Lung (tissue), 16 donors: Measurements from ENCODE around the gene OVOL3. TPM values are rescaled to one million over a fixed set of nuclear protein-coding genes. Genes with fewer than 3 reads are reported as not detected.

Experiments used
- ATAC-seq: fragments of 200-7000 bp; cut with Tn5 transposase; one replicate; pipeline ENCODE4 v1.9.1; 2020; ENCODE audit warnings: moderate number of reproducible peaks; ENCODE audit not compliant: insufficient read depth, low FRiP score
- DNase-seq, 3 donors: peaks; one replicate each; pipeline ENCODE4 v3.0.0-alpha.2; 2013 to 2017
- H3K27ac ChIP-seq, 2 donors: one replicate each; pipeline ENCODE4 v1.5.1; 2013; ENCODE audit warnings: mild to moderate bottlenecking in 2 of 2, moderate library complexity in 2 of 2, control low read depth in 1 of 2, inconsistent platforms in 1 of 2, low read depth in 1 of 2, low read length in 1 of 2
- H3K27me3 ChIP-seq, 3 donors: one replicate each; pipeline ENCODE4 v1.5.1; 2013; ENCODE audit warnings: low read length in 2 of 3; ENCODE audit not compliant: control insufficient read depth in 3 of 3, insufficient read depth in 3 of 3
- H3K36me3 ChIP-seq, 4 donors: one replicate each; pipeline ENCODE4 v1.5.1; 2013; ENCODE audit warnings: low read length in 4 of 4, mild to moderate bottlenecking in 1 of 4, moderate library complexity in 1 of 4; ENCODE audit not compliant: control insufficient read depth in 4 of 4, insufficient read depth in 4 of 4
- H3K4me1 ChIP-seq, 5 donors: one replicate each; pipeline ENCODE4 v1.5.1; 2013; ENCODE audit warnings: low read length in 5 of 5, mild to moderate bottlenecking in 2 of 5, moderate library complexity in 1 of 5; ENCODE audit not compliant: control insufficient read depth in 5 of 5, insufficient read depth in 5 of 5
- H3K4me3 ChIP-seq: one replicate; pipeline ENCODE4 v1.5.1; 2013; ENCODE audit warnings: mild to moderate bottlenecking, control low read depth, moderate library complexity
- H3K9ac ChIP-seq, 2 donors: one replicate each; pipeline ENCODE4 v1.5.1; 2013; ENCODE audit warnings: low read length in 2 of 2, control low read depth in 1 of 2; ENCODE audit not compliant: insufficient read depth in 1 of 2
- H3K9me3 ChIP-seq, 4 donors: one replicate each; pipeline ENCODE4 v1.5.1; 2013; ENCODE audit warnings: low read length in 3 of 4, mild to moderate bottlenecking in 1 of 4, moderate library complexity in 1 of 4; ENCODE audit not compliant: control insufficient read depth in 4 of 4, insufficient read depth in 3 of 4
- WGBS, 2 donors: extraction: QIAGEN DNeasy Blood & Tissue Kit; methylation state at CpG; one replicate each; pipeline ENCODE4 v1.1.7; 2013; 5-methylcytosine and 5-hydroxymethylcytosine counted together
- long read RNA-seq, 5 donors: transcript quantifications; one replicate each; lab custom pipeline, GENCODE V29; 2026
- polyA plus RNA-seq, 2 donors: library from polyadenylated mRNA; stranded (reverse); fragments of 200-250 nt; gene quantifications; one replicate each; pipeline ENCODE4 v1.2.1, GENCODE V29; 2013
- total RNA-seq, 2 donors: library from RNA; depleted of rRNA in 1 of 2; stranded (reverse); fragments of >200 nt in 1 of 2; gene quantifications; one replicate each; pipeline ENCODE4 v1.2.1, GENCODE V29; 2014 to 2021
- TF ChIP-seq, protein P1 (sequence below): IDR thresholded peaks from 2 replicates; pipeline ENCODE4 v1.5.1; 2012; ENCODE audit warnings: mild to moderate bottlenecking; ENCODE audit errors: control extremely low read depth, extremely low read depth
- donor health status: control.
- donor health status: control.
- donor health status: Bipolar disorder and iron deficiency.
- donor health status: healthy.
- donor health status: DM: yes; HTN: yes; CAD: no.

The OVOL3 gene
- total RNA-seq (not detected), polyA plus RNA-seq (not detected)
- long read RNA-seq, donor 1: 0 reads
- long read RNA-seq, donor 2: 0 reads
- long read RNA-seq, donor 3: 0 reads
- long read RNA-seq, donor 4: 0 reads
- long read RNA-seq, donor 5, partial matches to known transcripts: 154 of 160 reads
- long read RNA-seq, donor 5, other reads (novel, unspliced or antisense): 6 of 160 reads

- Histone ChIP-seq H3K4me1 (peaks cover 0 to 7% (median 0%) of the 10 kb centered on the region in 5 donors), H3K4me3 (no peak within 1 kb of the TSS), H3K27ac (no peak within 1 kb of the TSS), H3K9ac (no peak within 1 kb of the TSS), H3K27me3 (no peaks in the 10 kb centered on the region), H3K36me3 (peaks cover 0 to 17% (median 8%) of the 10 kb centered on the region in 4 donors), H3K9me3 (no peaks in the 10 kb centered on the region)
- no peak for ATAC-seq
- WGBS, 2 donors: 89 to 100% methylated on average over 1 of the region's 1 CpG
- TF ChIP-seq, protein P1, sequence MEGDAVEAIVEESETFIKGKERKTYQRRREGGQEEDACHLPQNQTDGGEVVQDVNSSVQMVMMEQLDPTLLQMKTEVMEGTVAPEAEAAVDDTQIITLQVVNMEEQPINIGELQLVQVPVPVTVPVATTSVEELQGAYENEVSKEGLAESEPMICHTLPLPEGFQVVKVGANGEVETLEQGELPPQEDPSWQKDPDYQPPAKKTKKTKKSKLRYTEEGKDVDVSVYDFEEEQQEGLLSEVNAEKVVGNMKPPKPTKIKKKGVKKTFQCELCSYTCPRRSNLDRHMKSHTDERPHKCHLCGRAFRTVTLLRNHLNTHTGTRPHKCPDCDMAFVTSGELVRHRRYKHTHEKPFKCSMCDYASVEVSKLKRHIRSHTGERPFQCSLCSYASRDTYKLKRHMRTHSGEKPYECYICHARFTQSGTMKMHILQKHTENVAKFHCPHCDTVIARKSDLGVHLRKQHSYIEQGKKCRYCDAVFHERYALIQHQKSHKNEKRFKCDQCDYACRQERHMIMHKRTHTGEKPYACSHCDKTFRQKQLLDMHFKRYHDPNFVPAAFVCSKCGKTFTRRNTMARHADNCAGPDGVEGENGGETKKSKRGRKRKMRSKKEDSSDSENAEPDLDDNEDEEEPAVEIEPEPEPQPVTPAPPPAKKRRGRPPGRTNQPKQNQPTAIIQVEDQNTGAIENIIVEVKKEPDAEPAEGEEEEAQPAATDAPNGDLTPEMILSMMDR: no peak
- DNase-seq: no peak
Measured at GRCh38 chr19:36110487-36111199, at the start of gene OVOL3. TSS of gene OVOL3 (plus strand) at chr19:36111143. CDS start at chr19:36111203, 60 bp downstream.

DNA sequence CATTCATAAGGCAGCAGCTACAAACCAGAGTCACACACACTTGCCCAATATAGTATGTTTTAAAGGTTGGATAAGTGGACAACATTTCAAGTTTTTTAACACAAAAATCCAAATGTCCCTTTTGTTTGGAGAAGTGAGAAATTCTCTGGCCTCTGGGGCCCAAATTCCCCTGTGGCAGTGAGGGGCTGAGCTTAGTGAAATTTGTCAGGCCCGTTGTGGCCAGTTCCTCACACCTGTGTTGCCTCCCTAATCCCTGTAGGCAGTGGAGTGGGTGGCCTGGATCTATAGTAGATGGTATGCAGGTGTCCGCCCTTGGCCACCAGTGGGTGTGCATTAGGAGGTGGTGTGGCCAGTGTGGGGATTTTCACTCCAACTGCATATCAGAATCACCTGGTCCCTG, 49.6 kb upstream of the OVOL3 start:
- H3K27ac ChIP-seq: no peak overlapping the region
- WGBS, 2 donors: 91 to 93% methylated on average over 2 of the region's 2 CpGs
- no peak for ATAC-seq
- TF ChIP-seq, protein P1: no peak
- H3K9me3 ChIP-seq: no peaks in the 10 kb centered on the region
- H3K36me3 ChIP-seq: peaks cover 0 to 7% (median 0%) of the 10 kb centered on the region in 4 donors
- no peak overlapping the region for H3K9ac ChIP-seq
- peaks cover 0 to 2% (median 0%) of the 10 kb centered on the region in 5 donors for H3K4me1 ChIP-seq
- no peaks in the 10 kb centered on the region for H3K27me3 ChIP-seq
- H3K4me3 ChIP-seq: no peak overlapping the region
- no peak for DNase-seq

- Histone ChIP-seq H3K9me3 (peaks cover 0 to 2% (median 0%) of the 10 kb centered on the region in 4 donors), H3K36me3 (peaks cover 0 to 6% (median under 1%) of the 10 kb centered on the region in 4 donors), H3K4me1 (peaks cover 0 to 1% (median 0%) of the 10 kb centered on the region in 5 donors), H3K27me3 (no peaks in the 10 kb centered on the region), H3K4me3 (no peak overlapping the region), H3K27ac (no peak overlapping the region), H3K9ac (no peak overlapping the region)
- ATAC-seq (no peak), DNase-seq (no peak)
- 78 to 87% methylated on average over 8 of the region's 8 CpGs for WGBS, 2 donors
- TF ChIP-seq, protein P1: no peak
Measured at GRCh38 chr19:36064826-36065225, 46.1 kb upstream of the OVOL3 start.
